NAMALWA (cell line): Measurements from ENCODE around the gene VPS37C.
"Not testable (repeated sequence)": the region's sequence is repeated elsewhere in the genome, so short reads cannot be mapped to it uniquely, and the experiment has no call there.

Source experiments
- DNase-seq: peaks from one replicate; pipeline ENCODE4 v3.0.0-alpha.2; 2015; ENCODE audit warnings: low spot score

VPS37C gene

DNA sequence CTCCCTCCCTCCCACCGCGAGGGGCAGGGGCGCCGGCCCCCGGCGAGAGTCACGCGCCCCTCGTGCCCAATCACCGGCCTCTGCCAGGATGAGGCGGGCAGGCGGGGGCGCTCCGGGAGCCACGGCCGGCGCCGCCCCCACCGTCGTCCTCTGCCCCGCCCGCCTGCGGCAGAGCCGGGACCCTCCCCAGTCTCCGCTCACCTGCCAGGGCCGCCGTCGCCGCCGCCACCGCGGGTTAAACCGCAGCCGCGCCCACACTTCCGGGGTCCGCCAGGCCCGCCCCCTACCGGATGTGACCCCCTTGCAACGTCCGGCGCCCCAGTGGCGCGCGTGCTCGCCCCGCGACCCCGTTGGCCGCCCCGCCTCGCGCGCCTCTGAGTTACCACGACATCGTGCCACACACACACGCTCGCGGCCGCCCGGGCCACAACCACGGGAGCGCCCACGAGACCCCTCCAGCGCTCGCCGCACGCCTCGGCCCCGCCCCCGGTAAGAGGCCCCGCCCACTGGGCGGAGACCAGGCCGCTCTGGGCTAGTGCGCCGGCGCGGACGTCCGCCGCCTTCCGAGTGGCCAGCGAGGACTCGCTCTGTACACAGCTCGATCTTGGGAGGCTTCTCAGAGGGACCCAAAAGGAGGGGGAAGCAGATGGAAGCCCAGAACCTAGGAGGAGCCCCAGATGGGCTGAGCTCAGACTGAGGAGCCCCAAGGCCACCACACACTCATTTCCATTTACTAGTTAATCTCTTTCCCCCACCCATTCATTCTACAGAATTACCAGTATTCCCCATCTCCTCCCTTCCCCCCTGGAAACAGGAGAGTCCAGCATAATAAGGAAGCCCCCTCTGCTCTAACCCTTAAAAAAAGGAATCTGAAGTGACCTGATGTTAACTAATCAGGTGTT is at the start of gene VPS37C:
Gene VPS37C, minus strand, starts transcription at position 237 of the 902 bp plus-strand sequence. CDS start 22,597 bp downstream, outside the sequence.
- DNase-seq, result peak; percentile 94

DNA sequence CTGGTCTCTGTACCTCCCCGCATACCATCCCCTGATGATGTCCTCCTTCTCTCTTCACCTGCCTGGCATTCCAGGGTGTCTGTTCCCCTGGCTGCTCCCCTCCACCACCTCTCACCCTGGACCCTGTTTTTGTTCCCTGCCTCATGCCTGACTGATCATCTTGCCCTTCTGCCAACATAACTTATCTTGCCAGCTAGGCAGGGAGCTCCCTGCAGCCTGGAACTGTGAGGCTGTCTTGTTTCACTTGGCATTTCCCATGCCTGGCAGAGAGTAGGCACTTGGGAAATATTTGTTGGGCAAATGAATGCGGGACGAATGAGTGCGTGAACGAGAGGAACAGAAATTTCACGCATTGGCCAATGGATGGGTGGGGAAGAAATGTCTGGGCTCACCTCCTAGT is 49.4 kb upstream of the VPS37C start:
- not testable (repeated sequence) for DNase-seq

DNA sequence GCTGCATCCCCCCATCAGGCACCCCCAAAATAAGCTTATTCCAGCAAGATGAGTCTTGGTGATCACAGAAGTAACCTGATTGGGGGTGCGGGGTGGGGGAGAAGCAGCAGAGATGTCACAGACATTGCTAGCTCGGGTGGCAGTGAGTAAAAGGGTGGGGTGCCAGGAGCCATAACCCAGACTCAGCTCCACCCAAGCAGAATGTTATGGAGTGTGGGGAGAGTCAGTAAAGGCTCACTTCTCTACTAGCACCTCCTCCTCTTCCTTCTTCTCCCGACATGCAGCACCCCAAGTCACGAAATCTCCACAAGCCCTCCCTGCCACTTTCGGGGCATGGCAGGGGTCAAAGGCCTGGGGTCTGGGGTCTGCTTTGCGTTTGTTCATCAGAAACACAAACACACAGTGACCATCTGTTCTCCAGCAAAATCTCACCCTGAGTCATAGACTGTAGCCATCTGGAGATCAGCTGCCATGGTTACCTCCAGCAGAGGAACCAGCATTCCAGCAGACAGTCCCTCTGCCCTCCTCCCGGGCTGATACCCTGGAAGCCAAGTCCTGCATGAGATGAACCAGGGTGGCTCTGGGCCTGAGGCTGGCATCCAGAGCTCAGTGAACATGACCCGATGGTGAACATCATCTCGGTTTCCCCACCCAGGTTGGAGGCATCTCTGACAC is 46.5 kb upstream of the VPS37C start:
- DNase-seq, result not testable (repeated sequence)

DNA sequence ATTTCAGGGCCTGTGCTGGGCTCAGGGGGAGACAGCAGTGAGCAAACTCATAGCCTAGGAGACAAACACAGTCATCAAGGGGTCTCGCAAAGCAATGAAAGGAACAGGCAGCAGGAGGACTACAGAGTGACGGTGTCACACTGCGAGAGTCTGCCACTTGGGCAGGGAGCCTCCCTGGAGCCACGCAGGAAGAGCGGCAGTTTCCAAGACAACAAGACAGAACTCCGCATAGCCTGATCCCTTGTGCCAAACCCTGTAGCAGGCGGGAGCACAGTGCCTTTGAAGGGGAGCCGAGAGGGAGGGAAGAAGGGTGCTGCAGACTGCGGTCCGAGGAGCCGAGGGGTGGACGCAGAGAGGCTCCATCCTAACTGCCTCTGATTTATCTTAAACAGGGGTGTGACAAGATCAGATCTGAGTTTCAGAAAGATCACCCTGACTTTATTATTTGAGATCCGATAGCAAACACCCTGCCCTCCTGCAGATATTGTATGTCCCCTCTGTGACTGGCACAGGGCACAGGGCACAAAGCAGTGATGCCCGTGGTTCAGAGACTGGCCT is 43.4 kb upstream of the VPS37C start:
- DNase-seq, result not testable (repeated sequence)

DNA sequence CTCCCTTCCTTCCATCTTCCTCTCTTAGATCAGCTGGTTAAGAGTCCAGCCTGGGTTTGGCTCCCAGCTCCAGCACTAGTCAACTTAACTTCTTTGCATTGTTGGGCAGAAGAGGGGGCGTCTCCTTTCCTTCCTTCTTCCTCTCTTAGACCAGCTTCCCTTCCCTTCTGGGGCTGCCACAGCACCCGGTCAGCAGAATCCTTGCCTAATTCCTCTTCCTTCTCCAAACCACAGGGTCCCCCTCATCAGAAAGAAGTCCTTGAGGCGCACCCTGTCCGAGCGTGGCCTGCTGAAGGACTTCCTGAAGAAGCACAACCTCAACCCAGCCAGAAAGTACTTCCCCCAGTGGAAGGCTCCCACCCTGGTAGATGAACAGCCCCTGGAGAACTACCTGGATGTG is 42.6 kb upstream of the VPS37C start:
- not testable (repeated sequence) for DNase-seq

DNA sequence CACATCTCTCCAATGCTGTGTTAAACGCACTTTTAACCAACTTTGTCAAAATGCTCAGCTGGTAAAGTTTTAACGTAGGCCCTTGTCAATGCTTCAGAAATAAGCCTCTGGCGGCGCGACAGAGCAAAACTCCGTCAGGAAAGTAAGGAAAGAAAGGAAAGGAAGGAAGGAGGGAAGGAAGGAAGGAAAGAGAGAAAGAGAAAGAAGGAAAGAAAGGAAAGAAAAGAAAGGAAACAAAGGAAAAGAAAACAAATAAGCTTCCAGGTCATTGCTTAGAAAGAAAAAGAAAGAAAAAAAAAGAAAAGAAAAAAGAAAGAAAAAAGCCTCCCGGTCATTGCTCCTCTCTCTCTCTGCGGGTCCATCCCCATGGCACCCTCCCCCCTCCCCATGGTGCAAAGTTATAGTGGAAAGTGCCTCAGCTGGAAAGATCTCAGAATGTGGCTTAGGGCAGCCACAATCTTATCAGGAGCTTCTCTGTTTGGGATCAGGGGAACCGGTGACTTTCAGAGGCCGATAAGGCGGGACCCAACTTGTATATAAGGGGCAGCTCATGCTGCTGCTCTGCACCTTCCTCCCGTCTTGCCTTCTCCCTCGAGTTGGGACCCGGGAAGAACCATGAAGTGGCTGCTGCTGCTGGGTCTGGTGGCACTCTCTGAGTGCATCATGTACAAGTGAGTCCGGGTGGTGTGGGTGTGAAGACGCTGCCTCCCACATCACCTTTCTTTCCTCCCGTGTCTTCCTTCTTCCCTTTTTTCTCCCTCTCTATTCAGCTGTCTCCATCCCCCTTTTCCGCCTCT is 41.9 kb upstream of the VPS37C start, which contains the start of gene PGA3:
Gene PGA3, plus strand, starts transcription at position 566 of the 797 bp plus-strand sequence. Its CDS starts 50 bp downstream, at position 616.
- DNase-seq, result not testable (repeated sequence)

DNA sequence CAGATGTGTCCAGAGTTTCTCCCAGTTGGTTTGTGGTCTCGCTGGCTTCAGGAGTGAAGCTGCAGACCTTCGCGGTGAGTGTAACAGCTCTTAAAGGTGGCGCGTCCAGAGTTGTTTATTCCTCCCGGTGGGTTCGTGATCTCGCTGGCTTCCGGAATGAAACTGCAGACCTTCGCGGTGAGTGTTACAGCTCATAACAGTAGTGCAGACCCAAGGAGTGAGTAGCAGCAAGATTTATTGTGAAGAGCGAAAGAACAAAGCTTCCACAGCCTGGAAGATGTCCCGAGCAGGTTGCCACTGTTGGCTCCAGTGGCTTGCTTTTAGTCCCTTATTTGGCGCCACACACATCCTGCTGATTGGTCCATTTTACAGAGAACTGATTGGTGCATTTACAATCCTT is 40.2 kb upstream of the VPS37C start:
- DNase-seq, result no peak

DNA sequence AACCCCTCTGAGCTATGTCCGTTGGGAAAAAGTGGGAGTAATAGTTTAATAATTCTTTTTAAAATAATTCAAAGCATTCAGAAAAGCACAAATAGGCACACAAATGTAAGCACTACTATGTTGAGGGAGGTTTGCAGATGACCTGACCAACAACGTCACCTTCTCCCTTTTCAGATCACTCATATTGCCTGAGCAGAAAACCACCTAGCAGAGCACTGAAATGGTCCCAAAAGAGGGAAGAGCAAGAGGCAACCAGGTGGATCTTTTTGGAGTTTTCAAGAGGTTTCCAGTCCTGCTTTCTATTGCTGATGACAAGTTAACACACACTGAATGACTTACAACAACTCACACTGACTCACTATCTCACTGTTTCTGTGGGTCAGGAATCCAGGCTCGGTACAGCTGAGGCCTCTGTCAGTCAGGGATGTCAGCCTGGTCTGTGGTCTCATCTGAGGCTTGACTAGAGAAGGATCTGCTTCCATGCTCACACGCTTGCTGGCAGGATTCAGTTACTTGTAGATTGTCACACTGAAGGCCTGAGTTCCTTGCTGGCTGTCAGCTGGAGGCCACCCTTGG is 37.8 kb upstream of the VPS37C start:
- DNase-seq, result no peak

DNA sequence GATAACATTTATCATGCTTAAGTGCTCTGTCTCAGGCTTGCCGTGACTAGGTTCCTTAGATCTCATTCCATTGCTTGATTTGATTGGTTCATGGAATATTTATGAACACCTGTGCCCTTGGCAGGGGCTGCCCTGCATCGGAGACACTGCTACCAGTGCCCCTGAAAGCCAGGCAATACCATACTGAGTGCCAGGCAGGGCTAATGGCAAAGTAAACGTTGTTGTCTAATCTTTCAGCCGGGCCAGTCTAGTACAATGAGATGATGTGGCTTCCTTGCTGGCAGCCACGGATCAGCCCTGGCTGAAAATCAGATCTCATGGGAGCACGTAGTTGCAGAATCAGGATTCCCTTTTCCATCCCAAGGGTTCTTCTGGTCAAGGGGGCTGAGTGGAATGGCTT is 37.1 kb upstream of the VPS37C start:
- no peak for DNase-seq

DNA sequence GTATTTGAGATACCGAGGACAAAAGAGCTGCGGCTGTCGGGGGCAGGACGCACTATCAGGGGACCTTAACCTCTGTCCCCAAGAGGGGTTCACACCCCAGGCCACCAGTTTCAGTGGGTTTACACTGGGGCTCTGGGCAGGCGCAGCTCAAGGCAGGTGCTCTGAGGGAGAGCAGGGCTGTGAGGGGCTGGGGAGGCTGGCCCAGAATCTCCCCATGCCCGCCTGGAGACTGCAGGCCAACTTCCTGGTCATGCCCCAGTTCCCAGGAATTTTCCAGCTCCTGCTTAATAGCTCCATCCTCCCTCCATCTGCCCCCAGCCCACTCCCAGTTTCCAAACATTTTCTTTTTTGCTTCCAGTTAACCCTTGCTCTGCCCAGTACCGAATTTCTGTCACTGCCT is 34.5 kb upstream of the VPS37C start:
- DNase-seq, result no peak

DNA sequence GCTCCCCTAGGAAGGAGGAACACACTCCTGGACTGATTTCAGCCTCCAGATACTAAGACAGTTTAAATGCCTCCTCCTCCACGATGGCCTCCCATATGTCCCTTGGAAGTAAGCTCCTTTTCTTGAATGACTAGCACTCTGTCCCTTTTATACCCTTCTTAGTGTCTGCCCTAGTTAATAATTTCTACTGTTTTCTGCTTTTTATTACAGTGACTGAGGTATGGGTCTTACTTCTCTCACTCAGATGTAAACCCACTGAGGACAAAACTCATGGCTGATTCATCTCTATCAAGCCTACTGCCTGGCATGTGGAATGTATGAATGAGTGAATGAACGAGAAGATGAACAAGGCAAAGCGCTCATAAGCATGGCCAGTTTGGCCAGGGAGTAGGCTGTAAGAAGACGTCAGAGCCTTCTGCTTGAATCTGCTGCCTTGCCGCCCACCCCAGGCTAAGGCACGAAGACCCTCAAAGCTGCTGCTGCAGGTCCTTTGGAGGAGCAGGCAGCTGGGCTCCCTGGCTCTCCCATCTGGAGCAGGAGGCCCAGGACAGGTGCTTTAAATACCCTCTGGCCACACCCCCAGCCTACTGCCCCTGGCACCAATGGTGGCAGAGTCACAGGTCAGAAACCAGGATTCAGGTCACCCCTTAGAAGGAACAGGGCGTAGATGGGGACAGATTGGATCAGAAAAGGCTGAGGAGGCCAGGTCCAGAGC is 33.9 kb upstream of the VPS37C start:
- DNase-seq, result no peak

DNA sequence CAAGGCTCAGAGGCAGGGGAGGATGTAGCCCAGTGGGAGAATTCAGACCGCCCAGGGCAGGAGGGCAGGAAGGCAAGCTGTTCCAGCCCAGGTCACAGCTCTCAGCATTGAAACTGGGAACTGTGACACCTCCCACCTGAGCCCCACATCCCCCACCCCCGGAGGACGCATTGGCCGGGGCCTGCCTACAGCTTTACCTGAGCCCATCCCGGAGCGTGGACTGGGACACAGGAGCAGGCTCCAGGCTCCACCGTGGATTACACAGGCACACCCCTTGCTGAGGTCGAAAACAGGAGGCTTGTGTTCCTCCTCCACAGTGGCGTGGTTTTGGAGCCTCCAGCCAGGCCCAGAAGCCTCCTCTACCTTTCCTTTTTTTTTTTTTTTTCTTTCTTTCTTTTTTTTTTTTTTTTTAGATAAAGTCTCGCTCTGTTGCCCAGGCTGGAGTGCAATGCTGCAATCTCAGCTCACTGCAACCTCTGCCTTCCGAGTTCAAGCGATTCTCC is 33.0 kb upstream of the VPS37C start:
- no peak for DNase-seq

DNA sequence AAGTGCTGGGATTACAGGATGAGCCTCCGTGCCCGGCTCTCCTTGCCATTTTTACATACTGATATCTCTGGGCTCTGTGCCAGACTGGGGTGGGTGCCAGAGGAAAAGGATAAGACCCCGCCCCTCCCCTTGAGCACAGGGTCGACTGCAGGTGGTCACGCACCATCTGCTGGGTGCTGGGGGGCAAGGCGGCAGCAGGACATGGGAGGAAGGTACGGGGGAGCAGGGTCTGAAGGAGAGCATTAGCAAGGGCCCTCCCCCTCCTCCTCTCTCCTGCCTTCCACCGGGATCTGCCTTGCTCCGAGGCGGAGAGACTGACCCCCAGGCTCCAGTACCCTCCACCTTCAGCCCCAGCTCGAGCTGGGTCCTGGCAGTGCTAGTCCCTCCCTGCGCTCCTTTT is 32.4 kb upstream of the VPS37C start:
- DNase-seq, result no peak

DNA sequence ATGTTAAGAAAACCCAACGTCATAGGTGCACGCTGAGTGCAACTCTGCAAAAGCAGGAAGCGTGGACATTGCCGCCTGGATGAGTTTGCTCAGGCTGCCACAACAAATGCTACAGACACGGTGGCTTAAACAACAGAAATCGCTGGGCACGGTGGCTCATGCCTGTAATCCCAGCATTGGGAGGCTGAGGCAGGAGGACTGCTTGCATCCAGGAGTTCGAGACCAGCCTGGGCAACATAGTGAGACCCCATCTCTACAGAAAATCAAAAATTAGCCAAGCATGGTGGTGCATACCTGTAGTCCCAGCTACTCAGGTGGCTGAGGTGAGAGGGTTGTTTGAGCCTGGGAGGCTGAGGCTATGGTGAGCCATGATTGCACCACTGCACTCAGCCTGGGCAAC is 28.7 kb upstream of the VPS37C start:
- no peak for DNase-seq

DNA sequence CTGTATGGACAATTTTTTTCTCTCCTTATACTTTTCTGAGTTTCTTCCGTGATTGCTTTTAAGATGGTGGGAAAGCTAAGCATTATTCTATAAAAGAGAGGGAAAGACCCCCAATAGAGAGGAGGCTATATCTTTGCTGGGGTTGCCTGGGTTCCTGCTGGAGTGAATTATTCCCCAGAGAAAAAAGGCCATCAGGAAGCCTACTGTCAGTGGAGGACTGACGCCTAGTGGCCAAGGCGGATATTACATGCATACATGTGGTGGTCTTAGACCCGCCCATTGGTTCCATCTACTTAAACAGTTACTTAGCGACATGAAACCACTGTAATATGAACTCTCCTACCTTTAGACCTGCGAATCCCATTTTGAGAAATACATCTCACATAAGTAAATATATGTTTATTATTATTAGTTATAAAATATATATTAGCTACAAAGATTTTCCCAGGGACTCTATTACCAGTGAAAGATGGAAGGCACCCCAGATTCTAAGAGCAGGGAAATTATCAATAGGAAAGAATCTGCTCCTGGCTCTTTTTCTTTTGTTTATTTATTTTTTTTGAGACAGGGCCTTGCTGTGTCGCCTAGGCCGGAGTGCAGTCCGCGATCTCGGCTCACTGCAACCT is 26.4 kb upstream of the VPS37C start:
- peak; percentile 88 for DNase-seq

DNA sequence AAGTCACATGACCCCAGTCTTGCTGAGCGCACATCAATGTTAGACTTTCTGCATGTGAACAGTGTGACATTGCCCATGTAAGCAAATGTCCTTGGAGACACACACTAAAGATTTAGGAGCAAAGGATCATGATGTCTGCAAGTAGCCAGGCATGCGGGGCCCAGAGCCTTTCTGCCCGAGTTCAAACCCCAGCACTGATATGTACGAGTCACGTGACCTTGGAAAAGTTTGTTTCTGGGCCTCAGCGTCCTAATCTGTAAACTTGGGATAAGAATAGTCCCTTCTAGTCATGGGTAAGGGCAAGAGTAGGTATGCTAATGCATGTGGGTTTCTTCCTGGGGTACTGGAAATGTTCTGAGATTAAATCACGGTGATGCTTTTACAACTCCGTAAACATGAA is 25.3 kb upstream of the VPS37C start:
- no peak for DNase-seq

DNA sequence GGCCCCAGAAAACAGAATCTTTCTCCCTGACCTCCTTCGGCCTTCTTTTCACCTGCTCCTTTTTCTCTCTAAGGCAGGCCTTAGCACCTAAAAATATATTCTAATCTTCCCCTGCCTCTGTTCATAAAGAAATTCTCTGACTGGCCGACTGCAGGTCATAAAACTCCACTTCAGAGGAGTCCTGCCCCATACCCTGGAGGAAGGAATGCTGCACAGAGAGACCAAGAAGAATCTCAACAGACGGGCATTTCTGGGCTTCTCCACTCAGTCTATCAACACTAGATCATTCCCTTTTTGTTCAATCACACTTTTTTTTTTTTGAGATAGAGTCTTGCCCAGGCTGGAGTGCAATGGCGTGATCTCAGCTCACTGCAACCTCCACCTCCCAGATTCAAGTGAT is 22.4 kb upstream of the VPS37C start:
- no peak for DNase-seq

DNA sequence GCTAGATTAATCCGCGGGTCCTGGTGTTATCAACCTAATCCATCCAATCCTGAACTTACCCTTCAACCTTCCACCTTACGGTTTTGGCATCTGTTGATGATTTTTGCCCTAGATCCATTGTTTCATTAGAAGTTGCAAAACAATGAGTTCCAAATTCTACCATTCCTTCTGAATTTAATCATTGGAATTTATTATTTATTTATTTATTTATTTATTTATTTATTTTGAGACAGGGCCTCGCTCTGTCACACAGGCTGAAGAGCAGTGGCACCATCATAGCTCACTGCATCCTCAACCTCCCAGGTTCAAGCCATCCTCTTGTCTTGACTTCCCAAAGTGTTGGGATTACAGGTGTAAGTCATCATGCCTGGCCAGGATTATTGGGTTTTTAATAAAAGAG is 20.3 kb upstream of the VPS37C start:
- no peak for DNase-seq

DNA sequence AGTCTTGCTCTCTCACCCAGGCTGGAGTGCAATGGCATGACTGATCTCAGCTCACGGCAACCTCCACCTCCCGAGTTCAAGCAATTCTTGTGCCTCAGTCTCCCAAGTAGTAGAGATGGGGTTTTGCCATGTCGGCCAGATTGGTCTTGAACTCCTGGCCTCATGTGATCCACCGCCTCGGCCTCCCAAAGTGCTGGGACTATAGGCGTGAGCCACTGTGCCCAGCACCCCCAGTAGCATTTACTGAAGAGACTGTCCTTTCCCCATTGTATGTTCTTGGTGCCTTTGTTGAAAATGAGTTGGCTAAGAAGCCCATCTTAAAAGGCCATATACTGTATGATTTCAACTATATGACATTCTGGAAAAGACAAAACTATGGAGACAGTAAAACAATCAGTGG is 19.0 kb upstream of the VPS37C start:
- DNase-seq, result not testable (repeated sequence)

DNA sequence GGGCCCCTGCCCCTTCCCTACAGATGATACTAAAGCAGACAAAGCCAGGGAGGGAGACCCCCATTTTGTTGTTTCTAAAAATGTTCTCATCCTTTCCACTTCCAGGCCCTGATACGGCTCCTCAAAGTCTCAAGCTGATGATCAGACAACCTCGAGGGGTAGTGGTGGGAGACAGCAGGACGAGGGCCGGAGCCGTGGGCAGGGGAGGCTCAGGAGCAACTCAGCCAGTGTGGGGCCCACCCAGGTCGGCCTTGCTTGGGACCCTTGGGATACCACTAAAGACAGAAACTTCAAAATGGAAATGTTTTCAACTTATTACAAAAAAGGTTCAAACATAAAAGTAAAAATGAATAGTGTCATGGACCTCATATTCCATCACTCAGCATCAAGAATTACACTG is 15.2 kb upstream of the VPS37C start:
- DNase-seq, result no peak
